Stomach (tissue), 4 donors: ENCODE data around the gene RPTOR.

ENCODE experiments used
- POLR2A ChIP-seq, 4 donors: fragments of 450-650 bp; IDR thresholded peaks; one replicate each; pipeline ENCODE4 v1.6.1; 2016; ENCODE audit warnings: antibody characterized with exemption in 4 of 4, control low read depth in 2 of 4, mild to moderate bottlenecking in 1 of 4, moderate library complexity in 1 of 4
- POLR2AphosphoS5 ChIP-seq, 3 donors: sonication (generic); formaldehyde crosslinking; IDR thresholded peaks; one replicate each; pipeline ENCODE4 v1.6.1; 2016; ENCODE audit warnings: antibody characterized with exemption in 3 of 3
- TF ChIP-seq, protein P1 (sequence below), 7 experiments: fragments of 450-650 bp in 4 of 7; fragments of 200-600 bp in 3 of 7; sonication (generic) in 3 of 7; IDR thresholded peaks; one replicate each; pipeline ENCODE4 v1.5.1; 2016 to 2019; ENCODE audit warnings: antibody characterized with exemption in 7 of 7, control low read depth in 2 of 7, mild to moderate bottlenecking in 1 of 7

DNA sequence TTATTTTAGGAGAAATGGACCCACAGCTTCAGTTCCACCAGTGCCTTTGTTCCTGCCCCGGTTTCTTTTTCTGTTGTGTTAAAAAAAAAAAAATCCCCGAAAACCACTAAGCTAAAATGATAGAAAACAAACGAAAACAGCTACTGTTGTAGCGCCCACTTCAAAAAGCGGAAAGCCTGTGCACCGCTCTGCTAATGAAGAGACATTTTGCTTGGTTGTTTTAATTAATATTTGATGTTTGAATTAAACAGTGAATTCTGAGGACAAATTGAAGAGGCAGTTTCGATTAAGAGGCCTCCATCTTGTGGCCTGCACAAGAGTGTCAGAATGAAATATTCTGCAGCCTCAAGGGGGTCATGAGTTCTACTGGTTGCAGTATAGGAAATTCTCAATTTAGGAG, 186.7 kb downstream of the RPTOR start:
- TF ChIP-seq, protein P1, sequence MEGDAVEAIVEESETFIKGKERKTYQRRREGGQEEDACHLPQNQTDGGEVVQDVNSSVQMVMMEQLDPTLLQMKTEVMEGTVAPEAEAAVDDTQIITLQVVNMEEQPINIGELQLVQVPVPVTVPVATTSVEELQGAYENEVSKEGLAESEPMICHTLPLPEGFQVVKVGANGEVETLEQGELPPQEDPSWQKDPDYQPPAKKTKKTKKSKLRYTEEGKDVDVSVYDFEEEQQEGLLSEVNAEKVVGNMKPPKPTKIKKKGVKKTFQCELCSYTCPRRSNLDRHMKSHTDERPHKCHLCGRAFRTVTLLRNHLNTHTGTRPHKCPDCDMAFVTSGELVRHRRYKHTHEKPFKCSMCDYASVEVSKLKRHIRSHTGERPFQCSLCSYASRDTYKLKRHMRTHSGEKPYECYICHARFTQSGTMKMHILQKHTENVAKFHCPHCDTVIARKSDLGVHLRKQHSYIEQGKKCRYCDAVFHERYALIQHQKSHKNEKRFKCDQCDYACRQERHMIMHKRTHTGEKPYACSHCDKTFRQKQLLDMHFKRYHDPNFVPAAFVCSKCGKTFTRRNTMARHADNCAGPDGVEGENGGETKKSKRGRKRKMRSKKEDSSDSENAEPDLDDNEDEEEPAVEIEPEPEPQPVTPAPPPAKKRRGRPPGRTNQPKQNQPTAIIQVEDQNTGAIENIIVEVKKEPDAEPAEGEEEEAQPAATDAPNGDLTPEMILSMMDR (IDR thresholded peaks at IDR 0.05) = no peak
- TF ChIP-seq POLR2AphosphoS5 (IDR thresholded peaks at IDR 0.05) (no peak), POLR2A (IDR thresholded peaks at IDR 0.05) (no peak)
